ENCODE data around the gene MACF1. TPM values are rescaled to one million over a fixed set of nuclear protein-coding genes. Genes with fewer than 3 reads are reported as not detected.

MACF1 gene
- total RNA-seq, 1 donor from 2014 or later: 694 TPM

DNA sequence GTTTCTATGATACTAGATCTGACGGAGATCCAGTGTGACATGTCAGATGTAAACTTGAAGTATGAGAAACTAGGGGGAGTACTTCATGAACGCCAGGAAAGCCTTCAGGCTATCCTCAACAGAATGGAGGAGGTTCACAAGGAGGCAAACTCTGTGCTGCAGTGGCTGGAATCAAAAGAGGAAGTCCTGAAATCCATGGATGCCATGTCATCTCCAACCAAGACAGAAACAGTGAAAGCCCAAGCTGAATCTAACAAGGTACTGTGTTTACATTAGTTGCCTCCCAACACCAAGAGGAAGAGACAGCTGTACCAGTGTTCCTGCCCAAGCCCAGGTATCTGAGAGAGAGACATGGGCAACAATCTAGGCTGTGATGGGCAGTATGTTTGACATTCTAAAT lies 174.7 kb downstream of the MACF1 start:
- H3K9me3 ChIP-seq (ENCODE audit: insufficient read depth, low read depth, low read length): no peaks in the 10 kb centered on the region
- peaks cover 9% of the 10 kb centered on the region for H4K20me1 ChIP-seq (ENCODE audit: insufficient read depth, low read length)
- H3K9ac ChIP-seq (ENCODE audit: low read length): no peak overlapping the region
- H3K27ac ChIP-seq (ENCODE audit: low read depth, low read length): no peak overlapping the region
- H3K4me1 ChIP-seq (ENCODE audit: insufficient read depth, low read length): peaks cover 6% of the 10 kb centered on the region
- peaks cover 49% of the 10 kb centered on the region for H3K36me3 ChIP-seq (ENCODE audit: insufficient read depth, low read length)
- H3K9me3 Mint-ChIP-seq (ENCODE audit: unreplicated experiment): no peaks in the 10 kb centered on the region
- no peak overlapping the region for H3K4me2 ChIP-seq (ENCODE audit: low read length)
- TF ChIP-seq, protein P1, sequence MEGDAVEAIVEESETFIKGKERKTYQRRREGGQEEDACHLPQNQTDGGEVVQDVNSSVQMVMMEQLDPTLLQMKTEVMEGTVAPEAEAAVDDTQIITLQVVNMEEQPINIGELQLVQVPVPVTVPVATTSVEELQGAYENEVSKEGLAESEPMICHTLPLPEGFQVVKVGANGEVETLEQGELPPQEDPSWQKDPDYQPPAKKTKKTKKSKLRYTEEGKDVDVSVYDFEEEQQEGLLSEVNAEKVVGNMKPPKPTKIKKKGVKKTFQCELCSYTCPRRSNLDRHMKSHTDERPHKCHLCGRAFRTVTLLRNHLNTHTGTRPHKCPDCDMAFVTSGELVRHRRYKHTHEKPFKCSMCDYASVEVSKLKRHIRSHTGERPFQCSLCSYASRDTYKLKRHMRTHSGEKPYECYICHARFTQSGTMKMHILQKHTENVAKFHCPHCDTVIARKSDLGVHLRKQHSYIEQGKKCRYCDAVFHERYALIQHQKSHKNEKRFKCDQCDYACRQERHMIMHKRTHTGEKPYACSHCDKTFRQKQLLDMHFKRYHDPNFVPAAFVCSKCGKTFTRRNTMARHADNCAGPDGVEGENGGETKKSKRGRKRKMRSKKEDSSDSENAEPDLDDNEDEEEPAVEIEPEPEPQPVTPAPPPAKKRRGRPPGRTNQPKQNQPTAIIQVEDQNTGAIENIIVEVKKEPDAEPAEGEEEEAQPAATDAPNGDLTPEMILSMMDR (IDR thresholded peaks at IDR 0.05; ENCODE audit: insufficient read depth, low read depth, low read length): no peak
- TF ChIP-seq EZH2 (IDR thresholded peaks at IDR 0.05; ENCODE audit: insufficient read depth, low read length): no peak
- peaks cover 19% of the 10 kb centered on the region for H3K79me2 ChIP-seq (ENCODE audit: insufficient read depth, low read length)
- H3K4me1 Mint-ChIP-seq (ENCODE audit: low read depth, unreplicated experiment): peaks cover 11% of the 10 kb centered on the region
- peak overlapping the region; percentile 28 for H3K27ac Mint-ChIP-seq (ENCODE audit: unreplicated experiment)
- no peaks in the 10 kb centered on the region for H3K27me3 Mint-ChIP-seq (ENCODE audit: low read depth, unreplicated experiment)
- no peak for FAIRE-seq
- H2AFZ ChIP-seq (ENCODE audit: low read depth, low read length): no peak overlapping the region
- H3K4me3 ChIP-seq (ENCODE audit: insufficient read depth, low read depth, low read length): no peak overlapping the region
- DNase-seq (ENCODE audit: low read depth): no peak
- H3K4me3 Mint-ChIP-seq (ENCODE audit: unreplicated experiment): no peak overlapping the region
- H3K27me3 ChIP-seq (ENCODE audit: insufficient read depth, low read length): no peaks in the 10 kb centered on the region
- H3K36me3 Mint-ChIP-seq (ENCODE audit: low read depth, unreplicated experiment): peaks cover 24% of the 10 kb centered on the region

DNA sequence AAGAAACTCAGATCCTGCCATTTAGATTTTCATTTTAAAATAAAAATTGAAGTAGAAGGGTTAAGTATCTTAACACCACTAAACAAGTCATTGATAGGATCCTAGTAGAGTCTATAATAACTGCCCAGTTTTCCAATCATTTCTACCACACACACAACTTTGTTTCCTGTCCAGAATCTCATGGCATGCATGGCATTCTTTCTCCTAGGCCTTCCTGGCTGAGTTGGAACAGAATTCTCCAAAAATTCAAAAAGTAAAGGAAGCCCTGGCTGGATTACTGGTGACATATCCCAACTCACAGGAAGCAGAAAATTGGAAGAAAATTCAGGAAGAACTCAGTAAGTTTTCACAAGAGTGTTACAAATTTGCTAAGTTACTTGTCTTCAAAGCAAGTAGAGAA lies 175.5 kb downstream of the MACF1 start:
- TF ChIP-seq, protein P1 (IDR thresholded peaks at IDR 0.05; ENCODE audit: insufficient read depth, low read depth, low read length): no peak
- no peak for TF ChIP-seq EZH2 (IDR thresholded peaks at IDR 0.05; ENCODE audit: insufficient read depth, low read length)
- Mint-ChIP-seq H3K9me3 (ENCODE audit: unreplicated experiment) (no peaks in the 10 kb centered on the region), H3K4me3 (ENCODE audit: unreplicated experiment) (no peak overlapping the region), H3K27ac (ENCODE audit: unreplicated experiment) (peak overlapping the region; percentile 73), H3K4me1 (ENCODE audit: low read depth, unreplicated experiment) (peaks cover 11% of the 10 kb centered on the region), H3K27me3 (ENCODE audit: low read depth, unreplicated experiment) (no peaks in the 10 kb centered on the region), H3K36me3 (ENCODE audit: low read depth, unreplicated experiment) (peaks cover 19% of the 10 kb centered on the region)
- Histone ChIP-seq H4K20me1 (ENCODE audit: insufficient read depth, low read length) (peaks cover 9% of the 10 kb centered on the region), H2AFZ (ENCODE audit: low read depth, low read length) (no peak overlapping the region), H3K79me2 (ENCODE audit: insufficient read depth, low read length) (peaks cover 17% of the 10 kb centered on the region), H3K27me3 (ENCODE audit: insufficient read depth, low read length) (no peaks in the 10 kb centered on the region), H3K4me2 (ENCODE audit: low read length) (no peak overlapping the region), H3K4me3 (ENCODE audit: insufficient read depth, low read depth, low read length) (no peak overlapping the region), H3K9ac (ENCODE audit: low read length) (no peak overlapping the region), H3K9me3 (ENCODE audit: insufficient read depth, low read depth, low read length) (no peaks in the 10 kb centered on the region), H3K36me3 (ENCODE audit: insufficient read depth, low read length) (peaks cover 52% of the 10 kb centered on the region), H3K4me1 (ENCODE audit: insufficient read depth, low read length) (peaks cover 6% of the 10 kb centered on the region), H3K27ac (ENCODE audit: low read depth, low read length) (no peak overlapping the region)
- FAIRE-seq (no peak), DNase-seq (ENCODE audit: low read depth) (no peak)

DNA sequence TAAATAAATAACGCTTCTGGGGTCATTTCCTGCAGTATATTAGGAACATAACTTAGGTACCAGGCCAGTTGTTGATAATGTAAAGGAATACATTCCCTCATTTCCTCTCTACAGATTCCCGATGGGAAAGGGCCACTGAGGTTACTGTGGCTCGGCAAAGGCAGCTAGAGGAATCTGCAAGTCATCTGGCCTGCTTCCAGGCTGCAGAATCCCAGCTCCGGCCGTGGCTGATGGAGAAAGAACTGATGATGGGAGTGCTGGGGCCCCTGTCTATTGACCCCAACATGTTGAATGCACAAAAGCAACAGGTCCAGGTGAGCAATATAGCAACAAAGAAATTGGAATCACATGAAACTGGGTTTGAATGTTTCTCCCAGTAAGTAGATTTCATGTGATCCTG lies 177.3 kb downstream of the MACF1 start:
- H3K4me3 ChIP-seq (ENCODE audit: insufficient read depth, low read depth, low read length): no peak overlapping the region
- DNase-seq (ENCODE audit: low read depth): peak; percentile 58
- peaks cover 8% of the 10 kb centered on the region for H3K79me2 ChIP-seq (ENCODE audit: insufficient read depth, low read length)
- no peaks in the 10 kb centered on the region for H3K27me3 ChIP-seq (ENCODE audit: insufficient read depth, low read length)
- TF ChIP-seq, protein P1 (IDR thresholded peaks at IDR 0.05; ENCODE audit: insufficient read depth, low read depth, low read length): no peak
- TF ChIP-seq EZH2 (IDR thresholded peaks at IDR 0.05; ENCODE audit: insufficient read depth, low read length): no peak
- Mint-ChIP-seq H3K4me1 (ENCODE audit: low read depth, unreplicated experiment) (peaks cover 18% of the 10 kb centered on the region), H3K9me3 (ENCODE audit: unreplicated experiment) (no peaks in the 10 kb centered on the region), H3K27ac (ENCODE audit: unreplicated experiment) (no peak overlapping the region), H3K27me3 (ENCODE audit: low read depth, unreplicated experiment) (no peaks in the 10 kb centered on the region), H3K4me3 (ENCODE audit: unreplicated experiment) (no peak overlapping the region), H3K36me3 (ENCODE audit: low read depth, unreplicated experiment) (peaks cover 29% of the 10 kb centered on the region)
- FAIRE-seq: no peak
- no peaks in the 10 kb centered on the region for H3K9me3 ChIP-seq (ENCODE audit: insufficient read depth, low read depth, low read length)
- peak overlapping the region; percentile 9 for H3K4me2 ChIP-seq (ENCODE audit: low read length)
- H4K20me1 ChIP-seq (ENCODE audit: insufficient read depth, low read length): peaks cover 5% of the 10 kb centered on the region
- peak overlapping the region; percentile 5 for H3K27ac ChIP-seq (ENCODE audit: low read depth, low read length)
- peaks cover 8% of the 10 kb centered on the region for H3K4me1 ChIP-seq (ENCODE audit: insufficient read depth, low read length)
- H2AFZ ChIP-seq (ENCODE audit: low read depth, low read length): no peak overlapping the region
- H3K9ac ChIP-seq (ENCODE audit: low read length): no peak overlapping the region
- H3K36me3 ChIP-seq (ENCODE audit: insufficient read depth, low read length): peaks cover 49% of the 10 kb centered on the region
